Astrocyte (in vitro differentiated cells and primary cell): ENCODE data around the gene NDST3. TPM values are rescaled to one million over a fixed set of nuclear protein-coding genes. Genes with fewer than 3 reads are reported as not detected.

Experiments used
- DNase-seq: peaks from one replicate; pipeline ENCODE4 v3.0.0-alpha.2; 2010; ENCODE audit warnings: low read depth
- FAIRE-seq: peaks from 2 replicates; lab custom pipeline; 2011; peaks lifted over from hg19 to GRCh38; lab: Jason Lieb, UNC
- H2AFZ ChIP-seq: 2 replicates; pipeline ENCODE4 v1.6.0; 2012; ENCODE audit warnings: low read depth, low read length, inconsistent platforms
- H3K27ac ChIP-seq: 2 replicates; pipeline ENCODE4 v1.5.1; 2011; ENCODE audit warnings: low read depth, low read length, inconsistent platforms
- H3K27me3 ChIP-seq: 2 replicates; pipeline ENCODE4 v1.6.0; 2011; ENCODE audit warnings: low read length, inconsistent platforms; ENCODE audit not compliant: insufficient read depth
- H3K36me3 ChIP-seq: 2 replicates; pipeline ENCODE4 v1.5.1; 2011; ENCODE audit warnings: low read length, inconsistent platforms; ENCODE audit not compliant: insufficient read depth
- H3K4me1 ChIP-seq: 2 replicates; pipeline ENCODE4 v1.5.1; 2011; ENCODE audit warnings: low read length, inconsistent platforms; ENCODE audit not compliant: insufficient read depth
- H3K4me2 ChIP-seq: 2 replicates; pipeline ENCODE4 v1.6.0; 2012; ENCODE audit warnings: low read length, inconsistent platforms
- H3K4me3 ChIP-seq: 2 replicates; pipeline ENCODE4 v1.5.1; 2011; ENCODE audit warnings: low read depth, mild to moderate bottlenecking, low read length, inconsistent platforms; ENCODE audit not compliant: insufficient read depth
- H3K79me2 ChIP-seq: 2 replicates; pipeline ENCODE4 v1.6.0; 2012; ENCODE audit warnings: mild to moderate bottlenecking, low read length, inconsistent platforms; ENCODE audit not compliant: insufficient read depth
- H3K9ac ChIP-seq: 2 replicates; pipeline ENCODE4 v1.6.0; 2012; ENCODE audit warnings: mild to moderate bottlenecking, low read length, inconsistent platforms
- H3K9me3 ChIP-seq: 2 replicates; pipeline ENCODE4 v1.5.1; 2012; ENCODE audit warnings: low read depth, mild to moderate bottlenecking, low read length, inconsistent platforms; ENCODE audit not compliant: insufficient read depth
- H4K20me1 ChIP-seq: 2 replicates; pipeline ENCODE4 v1.6.0; 2012; ENCODE audit warnings: low read length, inconsistent platforms; ENCODE audit not compliant: insufficient read depth
- H3K27ac Mint-ChIP-seq: one replicate; pipeline ENCODE4 v1.8.0; 2021; ENCODE audit warnings: mild to moderate bottlenecking, mixed read lengths; ENCODE audit not compliant: unreplicated experiment
- H3K27me3 Mint-ChIP-seq: one replicate; pipeline ENCODE4 v1.8.0; 2021; ENCODE audit warnings: low read depth, mixed read lengths; ENCODE audit not compliant: unreplicated experiment
- H3K36me3 Mint-ChIP-seq: one replicate; pipeline ENCODE4 v1.8.0; 2021; ENCODE audit warnings: low read depth, mixed read lengths; ENCODE audit not compliant: unreplicated experiment
- H3K4me1 Mint-ChIP-seq: one replicate; pipeline ENCODE4 v1.8.0; 2021; ENCODE audit warnings: low read depth, mixed read lengths; ENCODE audit not compliant: unreplicated experiment
- H3K4me3 Mint-ChIP-seq: one replicate; pipeline ENCODE4 v1.8.0; 2021; ENCODE audit warnings: mild to moderate bottlenecking, moderate library complexity, mixed read lengths; ENCODE audit not compliant: unreplicated experiment
- H3K9me3 Mint-ChIP-seq: one replicate; pipeline ENCODE4 v1.8.0; 2021; ENCODE audit warnings: mild to moderate bottlenecking, mixed read lengths; ENCODE audit not compliant: unreplicated experiment
- CTCF ChIP-seq: IDR thresholded peaks from 2 replicates; pipeline ENCODE4 v1.5.1; 2011; ENCODE audit warnings: low read depth, mild to moderate bottlenecking, inconsistent platforms, low read length, moderate library complexity; ENCODE audit not compliant: insufficient read depth
- EZH2 ChIP-seq: IDR thresholded peaks from 2 replicates; pipeline ENCODE4 v1.6.1; 2012; ENCODE audit warnings: mild to moderate bottlenecking, low read length, inconsistent platforms; ENCODE audit not compliant: insufficient read depth
- total RNA-seq: library from RNA; stranded (reverse); gene quantifications from 2 replicates; pipeline ENCODE4 v1.2.1, GENCODE V29; 2021

Gene NDST3
- total RNA-seq, 1 donor from 2014 or later: 0.57 TPM

- Mint-ChIP-seq H3K9me3 (peaks cover 6% of the 10 kb centered on the region), H3K4me1 (no peaks in the 10 kb centered on the region), H3K36me3 (no peaks in the 10 kb centered on the region), H3K27me3 (no peaks in the 10 kb centered on the region), H3K27ac (no peak overlapping the region), H3K4me3 (no peak overlapping the region)
- Histone ChIP-seq H3K4me3 (no peak overlapping the region), H3K9me3 (peaks cover 4% of the 10 kb centered on the region), H3K36me3 (no peaks in the 10 kb centered on the region), H3K27me3 (no peaks in the 10 kb centered on the region), H3K9ac (no peak overlapping the region), H3K4me1 (no peaks in the 10 kb centered on the region), H3K4me2 (no peak overlapping the region), H3K79me2 (no peaks in the 10 kb centered on the region), H2AFZ (no peak overlapping the region), H4K20me1 (no peaks in the 10 kb centered on the region), H3K27ac (no peak overlapping the region)
- DNase-seq (peak; percentile 12), FAIRE-seq (no peak)
- TF ChIP-seq EZH2 (no peak), CTCF (no peak)
These were observed 172.3 kb downstream of the NDST3 start for GRCh38 chr4:118206627-118207026.

GRCh38 chr4:118213101-118213500 is 178.8 kb downstream of the NDST3 start:
- Mint-ChIP-seq H3K9me3 (no peaks in the 10 kb centered on the region), H3K27me3 (no peaks in the 10 kb centered on the region), H3K4me1 (no peaks in the 10 kb centered on the region), H3K4me3 (no peak overlapping the region), H3K27ac (no peak overlapping the region), H3K36me3 (no peaks in the 10 kb centered on the region)
- H3K9me3 ChIP-seq: no peaks in the 10 kb centered on the region
- no peak overlapping the region for H3K4me2 ChIP-seq
- H2AFZ ChIP-seq: no peak overlapping the region
- H4K20me1 ChIP-seq: no peaks in the 10 kb centered on the region
- no peak for FAIRE-seq
- no peaks in the 10 kb centered on the region for H3K36me3 ChIP-seq
- H3K27ac ChIP-seq: no peak overlapping the region
- H3K9ac ChIP-seq: no peak overlapping the region
- no peaks in the 10 kb centered on the region for H3K4me1 ChIP-seq
- TF ChIP-seq CTCF: no peak
- no peak for TF ChIP-seq EZH2
- no peaks in the 10 kb centered on the region for H3K79me2 ChIP-seq
- H3K27me3 ChIP-seq: no peaks in the 10 kb centered on the region
- H3K4me3 ChIP-seq: no peak overlapping the region
- no peak for DNase-seq

- Mint-ChIP-seq H3K9me3 (no peaks in the 10 kb centered on the region), H3K36me3 (no peaks in the 10 kb centered on the region), H3K27ac (no peak overlapping the region), H3K4me3 (no peak overlapping the region), H3K27me3 (no peaks in the 10 kb centered on the region), H3K4me1 (no peaks in the 10 kb centered on the region)
- Histone ChIP-seq H3K4me3 (no peak overlapping the region), H3K79me2 (no peaks in the 10 kb centered on the region), H3K4me2 (no peak overlapping the region), H3K36me3 (no peaks in the 10 kb centered on the region), H3K9ac (no peak overlapping the region), H3K4me1 (no peaks in the 10 kb centered on the region), H3K9me3 (no peaks in the 10 kb centered on the region), H2AFZ (no peak overlapping the region), H3K27me3 (no peaks in the 10 kb centered on the region), H3K27ac (no peak overlapping the region), H4K20me1 (no peaks in the 10 kb centered on the region)
- DNase-seq: no peak
- TF ChIP-seq CTCF: no peak
- no peak for TF ChIP-seq EZH2
- FAIRE-seq: no peak
These were observed 181.5 kb downstream of the NDST3 start for GRCh38 chr4:118215826-118216225.
